MM.1S (cell line): Measurements from ENCODE around the gene PPARGC1A.

Experiments
- DNase-seq: peaks from one replicate; pipeline ENCODE4 v3.0.0-alpha.2; 2015
- H2AFZ ChIP-seq: fragments of 300-600 bp; sonication (generic); 2 replicates; pipeline ENCODE4 v1.6.0; 2016; ENCODE audit warnings: antibody characterized with exemption, low read length
- H3F3A ChIP-seq: fragments of 300-600 bp; sonication (generic); 2 replicates; pipeline ENCODE4 v1.6.1; 2016; ENCODE audit warnings: mild to moderate bottlenecking, antibody characterized with exemption, low read length, moderate library complexity, mixed read lengths; ENCODE audit not compliant: insufficient read depth
- H3K27ac ChIP-seq: fragments of 300-600 bp; sonication (generic); 2 replicates; pipeline ENCODE4 v1.5.1; 2016; ENCODE audit warnings: mild to moderate bottlenecking, low read length
- H3K27me3 ChIP-seq: fragments of 300-600 bp; sonication (generic); replicated peaks from 2 replicates; pipeline ENCODE4 v1.6.0; 2016; ENCODE audit warnings: low read length; ENCODE audit not compliant: insufficient read depth
- H3K36me3 ChIP-seq: fragments of 300-600 bp; sonication (generic); replicated peaks from 2 replicates; pipeline ENCODE4 v1.6.1; 2016; ENCODE audit warnings: mild to moderate bottlenecking, low read length, mixed read lengths; ENCODE audit not compliant: insufficient read depth
- H3K4me1 ChIP-seq: fragments of 300-600 bp; sonication (generic); 2 replicates; pipeline ENCODE4 v1.6.1; 2016; ENCODE audit warnings: low read length, mixed read lengths
- H3K4me2 ChIP-seq: fragments of 300-600 bp; sonication (generic); 2 replicates; pipeline ENCODE4 v1.6.0; 2016; ENCODE audit warnings: low read depth, low read length
- H3K4me3 ChIP-seq: fragments of 300-600 bp; sonication (generic); 2 replicates; pipeline ENCODE4 v1.5.1; 2016; ENCODE audit warnings: low read length, mixed read lengths
- H3K79me2 ChIP-seq: fragments of 300-600 bp; sonication (generic); 2 replicates; pipeline ENCODE4 v1.6.1; 2016; ENCODE audit warnings: mixed run types, low read length, mixed read lengths
- H3K9ac ChIP-seq: fragments of 300-600 bp; sonication (generic); 2 replicates; pipeline ENCODE4 v1.6.1; 2016; ENCODE audit warnings: low read length, mixed read lengths
- H3K9me2 ChIP-seq: fragments of 300-600 bp; sonication (generic); replicated peaks from 2 replicates; pipeline ENCODE4 v1.6.1; 2016; ENCODE audit warnings: mild to moderate bottlenecking, low read length, mixed read lengths; ENCODE audit not compliant: insufficient read depth
- H3K9me3 ChIP-seq: fragments of 300-600 bp; sonication (generic); replicated peaks from 2 replicates; pipeline ENCODE4 v1.6.1; 2016; ENCODE audit warnings: mild to moderate bottlenecking, low read length, mixed read lengths; ENCODE audit not compliant: insufficient read depth
- H4K20me1 ChIP-seq: fragments of 300-600 bp; sonication (generic); 2 replicates; pipeline ENCODE4 v1.6.1; 2016; ENCODE audit warnings: mild to moderate bottlenecking, low read length, moderate library complexity, mixed read lengths; ENCODE audit not compliant: insufficient read depth
- EZH2 ChIP-seq: fragments of 300-600 bp; sonication (generic); optimal IDR thresholded peaks from 2 replicates; pipeline ENCODE3; 2017; ENCODE audit warnings: low read depth, mild to moderate bottlenecking, antibody characterized with exemption, low read length, mixed read lengths
- EZH2phosphoT487 ChIP-seq: fragments of 300-600 bp; sonication (generic); IDR thresholded peaks from 2 replicates; pipeline ENCODE4 v1.6.1; 2018; ENCODE audit warnings: antibody characterized with exemption, low read length
- TF ChIP-seq, protein P1 (sequence below): fragments of 300-600 bp; sonication (generic); IDR thresholded peaks from 2 replicates; pipeline ENCODE4 v1.5.1; 2016; ENCODE audit warnings: antibody characterized with exemption, low read length, mixed read lengths

Gene PPARGC1A

DNA sequence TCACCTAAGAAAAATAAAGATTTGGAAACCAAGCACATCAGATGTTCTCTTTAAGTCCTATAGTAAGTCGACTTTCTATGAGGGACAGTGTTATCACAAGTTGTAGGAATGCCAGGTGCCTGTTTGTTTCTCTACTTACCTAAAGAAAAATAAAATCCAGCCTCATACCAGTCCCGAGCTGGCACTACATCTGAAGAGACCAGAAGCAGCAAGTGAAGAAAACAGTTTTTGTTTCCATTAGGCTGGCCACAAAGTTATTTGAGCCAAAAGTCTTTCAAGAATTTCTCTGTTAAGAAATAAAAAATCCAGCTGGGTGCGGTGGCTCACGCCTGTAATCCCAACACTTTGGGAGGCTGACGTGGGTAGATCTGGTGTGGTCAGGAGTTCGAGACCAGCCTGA is 10.8 kb upstream of the PPARGC1A start:
- H3K4me1 ChIP-seq: peaks cover 15% of the 10 kb centered on the region
- H3K4me2 ChIP-seq: no peak overlapping the region
- H2AFZ ChIP-seq: no peak overlapping the region
- no peaks in the 10 kb centered on the region for H3K36me3 ChIP-seq
- no peaks in the 10 kb centered on the region for H3K79me2 ChIP-seq
- no peak overlapping the region for H3K9ac ChIP-seq
- no peak overlapping the region for H3K4me3 ChIP-seq
- no peaks in the 10 kb centered on the region for H4K20me1 ChIP-seq
- no peaks in the 10 kb centered on the region for H3F3A ChIP-seq
- no peak for DNase-seq
- no peaks in the 10 kb centered on the region for H3K27me3 ChIP-seq
- TF ChIP-seq, protein P1, sequence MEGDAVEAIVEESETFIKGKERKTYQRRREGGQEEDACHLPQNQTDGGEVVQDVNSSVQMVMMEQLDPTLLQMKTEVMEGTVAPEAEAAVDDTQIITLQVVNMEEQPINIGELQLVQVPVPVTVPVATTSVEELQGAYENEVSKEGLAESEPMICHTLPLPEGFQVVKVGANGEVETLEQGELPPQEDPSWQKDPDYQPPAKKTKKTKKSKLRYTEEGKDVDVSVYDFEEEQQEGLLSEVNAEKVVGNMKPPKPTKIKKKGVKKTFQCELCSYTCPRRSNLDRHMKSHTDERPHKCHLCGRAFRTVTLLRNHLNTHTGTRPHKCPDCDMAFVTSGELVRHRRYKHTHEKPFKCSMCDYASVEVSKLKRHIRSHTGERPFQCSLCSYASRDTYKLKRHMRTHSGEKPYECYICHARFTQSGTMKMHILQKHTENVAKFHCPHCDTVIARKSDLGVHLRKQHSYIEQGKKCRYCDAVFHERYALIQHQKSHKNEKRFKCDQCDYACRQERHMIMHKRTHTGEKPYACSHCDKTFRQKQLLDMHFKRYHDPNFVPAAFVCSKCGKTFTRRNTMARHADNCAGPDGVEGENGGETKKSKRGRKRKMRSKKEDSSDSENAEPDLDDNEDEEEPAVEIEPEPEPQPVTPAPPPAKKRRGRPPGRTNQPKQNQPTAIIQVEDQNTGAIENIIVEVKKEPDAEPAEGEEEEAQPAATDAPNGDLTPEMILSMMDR: no peak
- TF ChIP-seq EZH2phosphoT487 (no peak), EZH2 (no peak)
- no peak overlapping the region for H3K27ac ChIP-seq
- H3K9me3 ChIP-seq: no peaks in the 10 kb centered on the region
- no peaks in the 10 kb centered on the region for H3K9me2 ChIP-seq

DNA sequence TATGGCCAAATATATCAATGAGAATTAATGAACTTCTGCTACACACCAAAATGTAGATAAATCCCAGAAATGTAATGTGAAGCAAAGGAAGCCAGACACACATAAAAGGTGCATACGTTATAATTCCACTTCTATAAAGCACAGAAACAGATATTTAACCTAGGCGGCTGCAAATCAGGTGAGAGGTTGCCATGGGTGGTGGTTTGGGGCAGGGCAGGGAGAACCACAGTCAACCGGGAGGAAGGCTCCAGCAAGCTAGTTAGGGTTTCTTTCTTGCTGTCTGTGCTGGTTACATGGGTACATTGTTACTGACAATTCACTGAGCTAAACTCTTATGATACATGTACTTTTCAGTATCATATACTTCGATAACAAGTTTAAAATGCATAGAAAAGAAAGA is 9.7 kb upstream of the PPARGC1A start:
- no peak overlapping the region for H2AFZ ChIP-seq
- H3K4me1 ChIP-seq: peaks cover 15% of the 10 kb centered on the region
- no peak overlapping the region for H3K4me2 ChIP-seq
- H3K9me3 ChIP-seq: no peaks in the 10 kb centered on the region
- no peak overlapping the region for H3K27ac ChIP-seq
- H3K36me3 ChIP-seq: no peaks in the 10 kb centered on the region
- no peak overlapping the region for H3K4me3 ChIP-seq
- H4K20me1 ChIP-seq: no peaks in the 10 kb centered on the region
- no peak for DNase-seq
- H3K79me2 ChIP-seq: no peaks in the 10 kb centered on the region
- H3F3A ChIP-seq: no peaks in the 10 kb centered on the region
- TF ChIP-seq EZH2phosphoT487 (no peak), EZH2 (no peak)
- TF ChIP-seq, protein P1: no peak
- H3K9me2 ChIP-seq: no peaks in the 10 kb centered on the region
- no peaks in the 10 kb centered on the region for H3K27me3 ChIP-seq
- H3K9ac ChIP-seq: no peak overlapping the region

DNA sequence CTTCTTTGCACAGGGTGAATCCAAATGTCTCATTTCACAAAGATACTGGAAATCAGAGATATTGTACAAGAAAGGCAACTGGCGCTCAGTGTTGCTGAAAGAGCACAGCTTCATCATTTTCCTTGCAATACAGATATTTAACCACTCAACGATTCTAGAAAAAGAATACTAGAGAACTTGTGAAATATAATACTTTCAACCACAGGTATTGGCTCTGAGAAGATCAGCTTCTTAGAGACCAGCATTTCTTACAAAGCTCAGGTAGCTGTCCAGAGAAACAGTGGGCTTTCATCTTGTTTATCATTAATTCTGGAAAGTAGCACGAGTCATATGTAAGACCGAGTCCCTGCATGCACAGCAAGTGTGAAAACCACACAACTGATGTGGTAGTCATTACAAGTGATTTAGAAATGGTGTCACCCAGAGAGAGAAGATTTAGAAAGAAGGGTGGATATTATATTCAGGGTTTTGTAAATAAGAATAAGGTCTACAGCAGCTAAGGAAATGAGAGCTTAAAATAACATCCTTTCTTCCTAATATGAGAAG is 7.8 kb upstream of the PPARGC1A start:
- Histone ChIP-seq H3F3A (no peaks in the 10 kb centered on the region), H3K9me3 (no peaks in the 10 kb centered on the region), H2AFZ (no peak overlapping the region), H3K27ac (peak overlapping the region; percentile 1; the same call in 1 of the 2 replicates), H4K20me1 (no peaks in the 10 kb centered on the region), H3K4me3 (no peak overlapping the region), H3K9me2 (no peaks in the 10 kb centered on the region), H3K4me1 (peaks cover 15% of the 10 kb centered on the region), H3K4me2 (peak overlapping the region; percentile 24; the same call in 1 of the 2 replicates), H3K79me2 (no peaks in the 10 kb centered on the region), H3K9ac (no peak overlapping the region), H3K27me3 (no peaks in the 10 kb centered on the region), H3K36me3 (no peaks in the 10 kb centered on the region)
- no peak for TF ChIP-seq EZH2phosphoT487
- no peak for TF ChIP-seq EZH2
- TF ChIP-seq, protein P1: no peak
- peak; percentile 53 for DNase-seq
